ENCODE data around the gene CDH13. TPM values are rescaled to one million over a fixed set of nuclear protein-coding genes. Genes with fewer than 3 reads are reported as not detected.
A peak's percentile ranks its signal among the peaks of the same experiment; 100 is the strongest.

CDH13 gene
- total RNA-seq, 1 donor from 2014 or later, result 2.3 TPM

- TF ChIP-seq CTCF (IDR thresholded peaks at IDR 0.05; ENCODE audit: unreplicated experiment), result no peak
- no peaks in the 10 kb centered on the region for H3K36me3 Mint-ChIP-seq (ENCODE audit: low read depth, unreplicated experiment)
- peaks cover 3% of the 10 kb centered on the region for H3K27me3 Mint-ChIP-seq (ENCODE audit: unreplicated experiment)
- no peaks in the 10 kb centered on the region for H3K9me3 Mint-ChIP-seq (ENCODE audit: unreplicated experiment)
- H3K4me1 Mint-ChIP-seq (ENCODE audit: unreplicated experiment), result peaks cover 4% of the 10 kb centered on the region
- no peak for DNase-seq (ENCODE audit: low spot score)
- no peak overlapping the region for H3K27ac Mint-ChIP-seq (ENCODE audit: unreplicated experiment)
- H3K4me3 Mint-ChIP-seq (ENCODE audit: unreplicated experiment), result no peak overlapping the region
These were observed 478.7 kb downstream of the CDH13 start for GRCh38 chr16:83105279-83106077.

- no peak overlapping the region for H3K4me3 Mint-ChIP-seq (ENCODE audit: unreplicated experiment)
- H3K27ac Mint-ChIP-seq (ENCODE audit: unreplicated experiment), result no peak overlapping the region
- no peaks in the 10 kb centered on the region for H3K36me3 Mint-ChIP-seq (ENCODE audit: low read depth, unreplicated experiment)
- peaks cover 2% of the 10 kb centered on the region for H3K27me3 Mint-ChIP-seq (ENCODE audit: unreplicated experiment)
- no peak for DNase-seq (ENCODE audit: low spot score)
- H3K9me3 Mint-ChIP-seq (ENCODE audit: unreplicated experiment), result no peaks in the 10 kb centered on the region
- TF ChIP-seq CTCF (IDR thresholded peaks at IDR 0.05; ENCODE audit: unreplicated experiment), result no peak
- peaks cover 4% of the 10 kb centered on the region for H3K4me1 Mint-ChIP-seq (ENCODE audit: unreplicated experiment)
These were observed 482.8 kb downstream of the CDH13 start for GRCh38 chr16:83109490-83110125.

DNA sequence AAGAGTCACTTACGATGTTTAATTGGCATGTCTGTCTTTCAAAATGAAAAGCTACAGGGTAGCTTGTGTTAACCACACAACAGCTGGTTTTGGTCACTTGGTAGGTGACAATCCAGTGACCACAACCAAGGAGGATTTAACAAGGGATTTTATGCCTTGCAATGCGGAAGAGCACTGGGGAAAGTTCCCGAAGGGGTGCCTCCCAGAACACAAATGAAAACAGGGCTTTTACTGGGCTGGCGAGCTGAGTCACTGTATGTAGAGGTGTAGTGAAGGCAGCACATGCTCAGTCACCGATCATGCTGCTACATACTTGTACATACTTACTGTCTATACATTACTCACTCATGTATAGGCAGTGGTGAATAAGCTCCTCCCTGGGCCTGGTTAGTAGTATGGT, 483.5 kb downstream of the CDH13 start:
- peaks cover 2% of the 10 kb centered on the region for H3K27me3 Mint-ChIP-seq (ENCODE audit: unreplicated experiment)

GRCh38 chr16:83113317-83113716, 486.5 kb downstream of the CDH13 start:
- Mint-ChIP-seq H3K27me3 (ENCODE audit: unreplicated experiment) (peaks cover 4% of the 10 kb centered on the region), H3K4me1 (ENCODE audit: unreplicated experiment) (peaks cover 4% of the 10 kb centered on the region)

More for the DNA sequence above, 483.5 kb downstream of the CDH13 start:
- no peaks in the 10 kb centered on the region for H3K9me3 Mint-ChIP-seq (ENCODE audit: unreplicated experiment)
- no peak overlapping the region for H3K4me3 Mint-ChIP-seq (ENCODE audit: unreplicated experiment)
- peaks cover 4% of the 10 kb centered on the region for H3K4me1 Mint-ChIP-seq (ENCODE audit: unreplicated experiment)
- DNase-seq (ENCODE audit: low spot score), result no peak
- H3K27ac Mint-ChIP-seq (ENCODE audit: unreplicated experiment), result no peak overlapping the region
- TF ChIP-seq CTCF (IDR thresholded peaks at IDR 0.05; ENCODE audit: unreplicated experiment), result no peak
- no peaks in the 10 kb centered on the region for H3K36me3 Mint-ChIP-seq (ENCODE audit: low read depth, unreplicated experiment)

More at GRCh38 chr16:83113317-83113716, 486.5 kb downstream of the CDH13 start:
- H3K9me3 Mint-ChIP-seq (ENCODE audit: unreplicated experiment), result no peaks in the 10 kb centered on the region
- H3K36me3 Mint-ChIP-seq (ENCODE audit: low read depth, unreplicated experiment), result no peaks in the 10 kb centered on the region
- H3K4me3 Mint-ChIP-seq (ENCODE audit: unreplicated experiment), result no peak overlapping the region
- peak; percentile 80 for TF ChIP-seq CTCF (IDR thresholded peaks at IDR 0.05; ENCODE audit: unreplicated experiment)
- no peak overlapping the region for H3K27ac Mint-ChIP-seq (ENCODE audit: unreplicated experiment)
- DNase-seq (ENCODE audit: low spot score), result peak; percentile 55

Data from endothelial cell (in vitro differentiated cells).